ENCODE results near the gene KRT4.

DNA sequence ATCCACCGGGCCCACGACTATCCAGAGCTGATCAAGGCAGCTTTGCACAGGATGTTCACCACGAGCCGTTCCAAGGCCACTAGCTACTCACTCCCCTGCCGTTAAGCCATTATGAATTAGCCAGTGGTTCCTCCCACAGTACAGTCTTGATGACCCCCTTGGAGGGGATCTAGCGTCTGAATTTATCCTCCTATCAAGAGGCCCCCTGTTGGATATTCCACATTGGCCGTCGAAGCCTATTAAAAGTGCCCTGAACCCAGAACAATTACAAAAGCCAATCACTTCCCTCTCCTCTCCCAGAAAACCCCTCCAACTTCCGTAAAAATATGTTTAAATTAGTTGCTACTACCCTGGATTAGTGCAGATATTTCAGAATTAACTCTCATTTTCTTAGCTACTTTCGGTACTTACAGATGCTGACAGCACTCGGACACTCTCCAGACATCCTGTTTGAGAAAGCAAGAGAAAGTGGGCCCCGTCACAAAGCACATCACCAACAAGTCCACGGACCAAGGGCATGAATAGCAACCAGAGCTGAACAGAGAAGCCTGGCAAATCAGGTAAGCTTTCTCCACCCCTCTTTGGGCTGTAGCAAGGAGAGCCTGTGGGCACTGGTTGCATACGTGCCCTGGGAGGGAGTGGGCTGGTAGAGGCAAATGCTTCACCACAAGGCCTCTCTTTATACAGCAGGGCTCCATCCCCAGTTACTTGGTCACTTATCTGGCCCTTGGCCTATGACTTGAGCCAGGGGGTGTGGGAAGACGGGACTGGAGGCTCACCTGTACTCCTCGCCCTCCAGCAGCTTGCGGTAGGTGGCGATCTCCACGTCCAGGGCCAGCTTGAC is 23.3 kb downstream of the KRT4 start:
- TF ChIP-seq, protein P1, sequence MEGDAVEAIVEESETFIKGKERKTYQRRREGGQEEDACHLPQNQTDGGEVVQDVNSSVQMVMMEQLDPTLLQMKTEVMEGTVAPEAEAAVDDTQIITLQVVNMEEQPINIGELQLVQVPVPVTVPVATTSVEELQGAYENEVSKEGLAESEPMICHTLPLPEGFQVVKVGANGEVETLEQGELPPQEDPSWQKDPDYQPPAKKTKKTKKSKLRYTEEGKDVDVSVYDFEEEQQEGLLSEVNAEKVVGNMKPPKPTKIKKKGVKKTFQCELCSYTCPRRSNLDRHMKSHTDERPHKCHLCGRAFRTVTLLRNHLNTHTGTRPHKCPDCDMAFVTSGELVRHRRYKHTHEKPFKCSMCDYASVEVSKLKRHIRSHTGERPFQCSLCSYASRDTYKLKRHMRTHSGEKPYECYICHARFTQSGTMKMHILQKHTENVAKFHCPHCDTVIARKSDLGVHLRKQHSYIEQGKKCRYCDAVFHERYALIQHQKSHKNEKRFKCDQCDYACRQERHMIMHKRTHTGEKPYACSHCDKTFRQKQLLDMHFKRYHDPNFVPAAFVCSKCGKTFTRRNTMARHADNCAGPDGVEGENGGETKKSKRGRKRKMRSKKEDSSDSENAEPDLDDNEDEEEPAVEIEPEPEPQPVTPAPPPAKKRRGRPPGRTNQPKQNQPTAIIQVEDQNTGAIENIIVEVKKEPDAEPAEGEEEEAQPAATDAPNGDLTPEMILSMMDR (IDR thresholded peaks at IDR 0.05), result no peak
- no peak for TF ChIP-seq POLR2A (IDR thresholded peaks at IDR 0.05)
